GM18519 (cell line): ENCODE results near the gene CREB5.

ENCODE experiments used
- ATAC-seq: cut with Tn5 transposase; IDR thresholded peaks from one replicate; pipeline ENCODE4 v1.9.1; 2021; ENCODE audit warnings: mild to moderate bottlenecking, moderate library complexity; ENCODE audit not compliant: unreplicated experiment, low FRiP score

CREB5 gene

GRCh38 chr7:28858895-28859294, 446.6 kb downstream of the CREB5 start:
- no peak for ATAC-seq

- ATAC-seq: no peak
Observed at GRCh38 chr7:28861825-28862224, 449.5 kb downstream of the CREB5 start.

GRCh38 chr7:28862595-28863272, 450.4 kb downstream of the CREB5 start:
- no peak for ATAC-seq

- no peak for ATAC-seq
Observed at GRCh38 chr7:28865601-28866144, 453.4 kb downstream of the CREB5 start.

GRCh38 chr7:28868712-28869111, 456.4 kb downstream of the CREB5 start:
- ATAC-seq: no peak

GRCh38 chr7:28871077-28871476, 458.8 kb downstream of the CREB5 start:
- ATAC-seq: no peak

- no peak for ATAC-seq
Observed at GRCh38 chr7:28871631-28872030, 459.3 kb downstream of the CREB5 start.

GRCh38 chr7:28872226-28872625, 459.9 kb downstream of the CREB5 start:
- no peak for ATAC-seq

- ATAC-seq: no peak
Observed at GRCh38 chr7:28873365-28873764, 461.0 kb downstream of the CREB5 start.

- no peak for ATAC-seq
Observed at GRCh38 chr7:28874001-28874400, 461.7 kb downstream of the CREB5 start.
